Measurements from ENCODE around the gene BLOC1S5. TPM values are rescaled to one million over a fixed set of nuclear protein-coding genes. Genes with fewer than 3 reads are reported as not detected.

The BLOC1S5 gene, protein sequence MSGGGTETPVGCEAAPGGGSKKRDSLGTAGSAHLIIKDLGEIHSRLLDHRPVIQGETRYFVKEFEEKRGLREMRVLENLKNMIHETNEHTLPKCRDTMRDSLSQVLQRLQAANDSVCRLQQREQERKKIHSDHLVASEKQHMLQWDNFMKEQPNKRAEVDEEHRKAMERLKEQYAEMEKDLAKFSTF
- total RNA-seq (ENCODE audit: insufficient read depth, low replicate concordance) = 19.5 TPM

DNA sequence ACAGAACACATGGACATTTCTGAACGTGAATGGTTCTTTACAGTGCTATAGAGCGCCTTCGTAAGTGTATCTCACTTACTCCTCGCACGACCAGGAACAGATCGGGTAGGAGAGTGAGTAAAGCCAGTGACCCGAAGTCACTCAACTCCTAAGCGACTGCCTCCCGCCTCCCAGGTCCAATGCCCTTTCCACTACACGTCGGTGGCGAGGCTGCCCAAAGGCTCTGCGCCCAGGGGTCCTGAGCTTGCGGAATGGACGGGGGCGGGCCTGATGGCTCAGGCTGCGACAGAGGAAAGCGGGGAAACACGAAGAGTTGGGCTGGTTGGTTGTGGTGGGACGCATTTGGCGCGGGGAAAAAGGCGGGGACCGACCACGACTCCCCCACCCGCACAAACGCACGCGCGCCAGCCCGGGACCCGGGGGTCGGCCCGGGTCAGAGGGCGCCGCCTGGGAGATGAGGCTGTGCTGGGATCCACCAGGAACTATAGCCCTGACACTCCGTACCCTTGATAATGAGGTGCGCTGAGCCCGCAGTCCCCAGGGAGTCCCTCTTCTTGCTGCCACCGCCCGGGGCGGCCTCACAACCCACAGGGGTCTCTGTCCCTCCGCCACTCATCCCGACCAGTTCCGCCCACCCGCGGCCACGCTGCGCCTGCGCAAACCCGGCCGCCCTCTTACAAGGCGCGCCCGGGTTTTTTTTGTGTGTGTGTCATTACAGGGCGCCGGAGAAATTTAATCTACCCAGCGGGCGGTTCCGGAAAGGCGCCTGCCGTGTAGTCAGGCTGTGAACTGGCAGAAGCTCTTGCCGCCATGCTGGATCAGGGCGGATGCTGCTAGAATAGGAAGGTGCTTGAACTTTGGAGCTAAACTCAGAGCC lies at the start of gene BLOC1S5:
Gene BLOC1S5, minus strand, starts transcription at position 629 of the 877 bp plus-strand sequence. Its CDS starts 13 bp downstream, at position 616.
- DNase-seq (ENCODE audit: low spot score) = peak; percentile 99

DNA sequence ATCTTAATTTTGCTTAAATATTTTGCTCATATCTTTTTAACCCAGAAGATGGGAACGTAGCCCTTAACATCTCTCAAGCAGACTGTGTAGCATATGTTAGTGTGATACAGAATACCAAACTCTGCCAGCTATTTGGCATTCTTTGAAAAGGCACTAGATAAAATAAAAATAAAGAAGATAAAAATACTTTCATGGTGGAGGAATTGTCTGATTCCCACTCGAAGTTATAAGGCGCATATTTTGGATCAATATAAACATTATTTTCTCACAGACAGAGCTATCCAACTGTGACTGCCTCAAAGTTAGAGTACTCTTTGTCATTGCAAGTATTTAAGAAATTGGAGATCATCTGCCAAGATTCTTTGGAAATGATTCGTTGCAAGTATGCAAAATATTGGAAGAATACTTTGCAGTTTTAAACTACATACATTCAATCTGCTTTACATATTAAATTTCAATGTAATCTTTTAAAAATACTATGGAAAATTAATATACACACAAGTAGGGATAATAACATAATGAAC lies 49.0 kb upstream of the BLOC1S5 start:
- no peak for DNase-seq (ENCODE audit: low spot score)

DNA sequence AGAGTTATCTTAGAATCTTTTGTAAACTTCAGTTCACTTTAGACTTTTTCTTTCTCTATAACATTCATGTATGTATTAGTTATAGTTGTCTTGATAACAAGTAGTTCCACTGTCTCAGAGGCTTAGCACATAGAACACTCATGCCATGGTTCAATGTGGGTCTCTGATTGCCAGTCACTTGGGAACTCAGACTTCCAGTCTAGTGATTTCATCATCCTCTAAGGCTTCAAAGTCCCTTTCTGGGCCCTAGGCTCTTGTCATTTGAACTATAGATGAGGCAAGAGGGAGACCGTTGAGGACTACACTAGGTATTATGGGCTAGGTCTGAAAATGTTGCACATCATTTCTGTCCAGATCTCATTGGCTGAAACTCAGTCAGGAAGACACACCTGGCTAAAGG lies 46.5 kb upstream of the BLOC1S5 start:
- no peak for DNase-seq (ENCODE audit: low spot score)

DNA sequence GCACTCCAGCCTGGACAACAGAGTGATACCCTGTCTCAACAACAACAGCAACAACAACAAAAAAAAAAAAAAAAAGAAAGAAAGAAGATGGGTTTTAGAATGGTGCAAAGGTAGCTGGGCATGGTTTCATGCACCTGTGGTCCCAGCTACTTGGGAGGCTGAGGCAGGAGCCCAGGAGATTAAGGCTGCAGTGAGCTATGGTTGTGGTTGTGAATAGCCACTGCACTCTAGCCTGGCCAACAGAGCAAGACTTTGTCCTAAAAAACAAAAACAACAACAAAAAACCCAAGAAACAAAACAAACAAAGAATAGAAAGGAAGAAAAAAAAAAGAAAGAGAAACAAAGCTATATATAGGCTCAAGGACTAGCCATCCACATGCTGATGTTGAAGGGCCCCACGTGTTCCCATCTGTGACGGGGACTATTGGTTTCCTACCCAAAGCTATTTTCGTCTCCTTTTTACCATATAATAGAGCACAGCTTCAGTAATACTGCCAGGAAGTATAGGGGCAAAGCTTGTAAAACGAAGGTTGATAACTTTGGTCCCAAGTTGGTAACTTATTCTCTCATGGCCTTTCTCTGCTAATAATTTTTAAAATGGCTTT lies 46.0 kb upstream of the BLOC1S5 start:
- DNase-seq (ENCODE audit: low spot score) = no peak

DNA sequence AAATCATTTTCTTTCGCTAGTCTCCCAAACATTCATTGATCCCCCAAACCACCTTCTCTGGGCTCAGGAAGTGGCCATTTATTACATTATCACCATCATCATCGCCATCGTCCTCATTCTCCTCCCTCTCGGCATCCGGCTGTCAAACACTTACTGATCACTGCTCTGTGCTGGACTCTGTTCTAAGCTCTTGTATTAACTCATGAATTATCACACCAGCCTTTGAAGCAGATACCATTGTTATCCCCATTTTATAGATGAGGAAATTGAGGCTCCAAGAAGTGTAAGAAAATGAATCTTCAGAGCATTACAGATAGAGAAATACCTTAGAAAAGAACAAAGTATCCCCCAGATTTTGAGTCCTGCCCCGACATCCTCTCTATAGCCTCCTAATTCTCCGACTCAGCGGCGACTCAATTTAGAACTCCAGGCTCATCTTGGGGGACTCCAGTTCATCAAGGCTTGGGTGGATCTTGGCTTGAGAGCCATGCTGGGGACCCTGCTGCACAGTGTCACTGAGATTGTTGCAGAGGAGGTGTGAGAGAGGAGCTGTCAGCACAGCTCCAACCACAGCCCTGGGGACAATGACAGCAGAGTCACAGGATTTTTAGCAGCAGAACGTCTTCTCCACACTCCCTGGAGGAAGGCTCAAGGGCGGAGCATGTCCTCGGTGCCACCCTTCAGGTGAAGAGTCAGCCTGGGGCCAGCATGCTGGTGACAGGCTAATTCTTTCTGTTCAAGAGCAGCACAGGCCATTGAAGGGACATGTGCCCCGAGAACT lies 44.8 kb upstream of the BLOC1S5 start:
- DNase-seq (ENCODE audit: low spot score) = no peak

DNA sequence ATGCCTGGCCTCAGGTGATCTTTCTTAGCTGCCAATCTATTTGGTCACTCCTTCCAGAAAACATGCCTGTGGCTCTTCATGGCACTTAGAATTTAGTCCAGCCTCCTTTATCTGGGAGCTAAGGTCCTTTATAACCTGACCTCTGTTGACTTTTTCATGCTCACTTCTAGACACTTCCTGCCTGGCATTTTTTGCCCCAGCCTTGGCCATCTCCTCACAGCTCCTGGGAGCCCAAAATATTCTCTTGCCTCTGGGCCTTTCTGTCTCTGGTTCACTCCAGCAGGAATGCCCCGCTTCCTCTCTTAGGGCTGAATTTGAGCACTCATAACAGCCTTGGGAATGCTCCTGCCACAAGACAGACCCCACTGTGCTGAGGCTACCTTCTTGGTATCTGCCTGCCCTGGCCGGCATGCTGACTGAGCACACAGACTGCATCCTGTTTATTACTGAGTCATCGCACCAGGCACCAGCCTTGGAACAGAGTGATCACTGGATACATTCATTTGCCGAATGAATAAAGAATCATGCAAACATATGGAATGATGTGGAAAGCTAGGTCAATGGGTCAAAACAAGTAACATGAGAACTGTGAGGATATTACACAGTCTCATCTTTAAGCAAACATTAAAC lies 44.0 kb upstream of the BLOC1S5 start:
- DNase-seq (ENCODE audit: low spot score) = no peak

DNA sequence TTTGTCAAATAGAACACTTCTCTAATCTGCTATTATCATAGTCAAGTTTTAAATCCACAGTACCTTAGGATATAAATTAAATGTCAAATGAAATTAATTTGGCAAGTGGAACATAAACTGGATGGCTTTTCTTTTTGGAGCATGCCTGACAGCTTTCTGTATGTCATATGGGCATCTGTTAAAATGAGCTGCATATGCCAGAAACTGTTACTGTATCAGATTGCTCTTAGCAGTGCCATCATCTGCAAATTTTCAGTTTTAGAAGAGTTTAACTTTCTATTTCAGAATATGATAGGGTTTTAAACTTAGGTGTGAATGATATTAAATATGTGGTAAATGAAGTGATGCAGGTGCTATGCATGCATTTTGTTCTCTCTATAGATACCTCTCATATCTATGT lies 41.6 kb upstream of the BLOC1S5 start:
- no peak for DNase-seq (ENCODE audit: low spot score)

DNA sequence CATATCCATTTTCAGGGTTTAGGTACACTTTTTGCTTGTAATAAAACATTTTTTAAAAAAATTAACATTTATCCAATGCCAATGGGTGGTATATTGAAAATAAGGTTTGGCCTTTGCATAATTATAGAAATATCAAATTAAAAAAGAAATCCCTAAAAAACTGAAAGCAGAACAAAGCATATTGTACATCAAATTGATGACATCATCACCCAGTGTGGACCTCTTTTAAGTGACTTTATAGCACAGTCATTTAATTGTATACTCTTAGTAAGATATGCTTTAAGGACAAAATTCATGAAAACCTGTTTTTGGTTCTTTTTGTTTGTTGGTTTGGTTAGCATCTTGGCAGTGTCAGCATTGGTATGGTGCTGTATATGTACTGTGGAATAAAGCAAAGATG lies 39.5 kb upstream of the BLOC1S5 start:
- no peak for DNase-seq (ENCODE audit: low spot score)

DNA sequence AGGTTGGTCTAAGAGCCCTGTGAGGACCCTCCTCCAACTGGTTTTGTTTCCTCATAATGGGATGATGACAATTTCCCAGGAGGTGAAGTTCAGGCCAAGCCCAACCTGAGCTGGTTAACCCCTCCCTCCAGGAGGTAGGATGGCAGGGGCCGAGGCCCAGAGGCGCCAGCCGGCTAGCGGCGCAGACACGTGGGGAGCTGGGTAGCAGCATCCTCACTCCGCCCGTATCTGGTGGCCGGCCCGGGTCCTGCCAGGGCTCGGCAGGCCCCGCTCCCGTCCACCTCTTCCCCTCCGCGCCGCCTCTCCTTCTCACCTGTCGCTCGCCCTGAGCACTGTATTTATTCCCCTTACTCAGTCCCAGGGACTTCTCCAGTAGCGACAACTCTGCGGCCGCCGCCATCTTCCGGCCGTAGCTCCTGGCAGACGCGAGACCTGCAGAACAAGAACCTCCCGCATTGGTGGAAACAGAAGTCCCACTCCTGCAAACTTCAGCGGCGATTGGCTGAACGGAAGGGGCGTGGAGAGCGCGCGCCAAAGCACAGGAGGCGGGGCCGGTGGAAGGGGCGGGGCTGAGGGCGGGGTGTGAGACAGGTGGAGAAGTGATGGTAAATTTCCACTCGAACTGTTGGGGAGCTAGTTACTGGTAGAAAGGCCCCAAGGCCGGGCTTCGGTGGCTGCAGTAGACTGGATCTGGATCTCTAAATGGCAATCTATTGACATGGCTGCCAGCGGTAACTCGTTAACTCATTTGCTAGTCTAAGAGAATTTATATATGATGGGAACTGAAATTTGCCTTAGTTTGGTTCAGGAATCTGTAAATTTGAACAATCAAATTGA lies 38.2 kb upstream of the BLOC1S5 start, which contains the start of gene EEF1E1:
Gene EEF1E1, minus strand, starts transcription at position 427 of the 837 bp plus-strand sequence. Its CDS starts 27 bp downstream, at position 400.
- peak; percentile 96 for DNase-seq (ENCODE audit: low spot score)

DNA sequence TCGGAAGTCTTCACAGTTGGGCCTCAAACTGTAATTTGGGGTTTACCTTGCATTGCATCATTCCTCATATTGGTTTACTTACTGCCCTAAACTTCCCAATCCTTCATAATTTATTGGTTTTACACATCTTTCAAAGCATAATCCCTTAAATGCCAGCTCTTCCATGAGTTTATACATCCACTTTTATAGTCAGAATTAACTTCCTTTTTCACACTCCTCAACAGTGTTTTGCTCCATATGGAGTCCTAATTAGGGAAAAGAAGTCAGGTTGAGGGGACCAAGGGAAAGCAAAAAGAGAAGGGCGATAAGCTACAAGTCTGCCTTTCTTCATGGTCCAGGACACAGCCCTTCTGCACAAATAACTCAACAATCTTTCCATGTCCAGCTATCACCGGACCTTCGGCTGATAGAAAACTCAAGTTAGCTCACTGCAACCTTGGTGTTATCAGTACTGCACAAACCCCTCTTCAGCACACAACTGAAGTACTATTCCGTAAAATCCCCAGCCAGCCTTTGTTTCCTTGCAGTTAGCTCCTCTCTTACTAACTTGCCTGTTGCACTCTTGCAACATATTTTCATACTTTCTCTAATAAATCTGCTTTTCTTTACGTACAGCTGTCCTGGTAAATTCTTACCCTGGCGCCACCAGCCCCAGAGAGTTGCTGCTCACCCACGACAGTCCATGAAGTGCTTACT lies 36.1 kb upstream of the BLOC1S5 start:
- DNase-seq (ENCODE audit: low spot score) = no peak

DNA sequence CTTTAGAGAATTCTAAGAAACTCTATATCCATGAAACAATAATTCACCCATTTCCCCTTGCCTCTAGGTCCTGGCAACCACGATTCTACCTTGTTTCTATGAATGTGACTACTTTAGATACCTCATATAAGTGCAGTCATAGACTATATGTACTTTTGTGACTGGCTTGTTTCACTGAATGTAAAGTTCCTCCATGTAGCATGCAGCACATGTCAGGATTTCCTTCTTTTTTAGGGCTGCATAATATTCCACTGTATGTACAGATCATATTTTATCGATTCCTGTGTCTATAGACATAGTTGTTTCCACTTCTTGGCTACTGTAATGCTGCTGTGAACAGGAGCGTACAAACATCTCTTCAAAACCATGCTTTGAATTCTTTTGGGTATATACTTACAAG lies 26.5 kb upstream of the BLOC1S5 start:
- no peak for DNase-seq (ENCODE audit: low spot score)

DNA sequence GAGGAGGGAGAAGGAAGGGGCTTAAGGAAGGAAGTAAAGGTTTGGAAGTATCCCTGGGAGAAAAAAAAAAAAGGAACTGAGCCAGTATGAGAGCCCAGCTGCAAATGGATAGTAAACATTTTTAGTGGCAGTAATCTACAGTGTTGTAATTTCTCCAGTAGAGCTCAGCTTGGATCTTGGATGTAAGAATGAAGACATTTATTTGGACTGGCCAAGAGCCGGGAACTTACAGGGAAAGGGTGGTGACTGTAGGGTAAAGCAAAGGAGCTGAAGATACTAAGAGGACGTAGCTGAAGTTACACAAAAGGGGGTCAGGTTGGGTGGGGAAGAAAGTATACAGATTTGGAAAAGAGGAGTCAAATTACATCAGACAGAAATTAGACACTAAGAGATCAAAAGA lies 24.7 kb upstream of the BLOC1S5 start:
- DNase-seq (ENCODE audit: low spot score) = no peak

DNA sequence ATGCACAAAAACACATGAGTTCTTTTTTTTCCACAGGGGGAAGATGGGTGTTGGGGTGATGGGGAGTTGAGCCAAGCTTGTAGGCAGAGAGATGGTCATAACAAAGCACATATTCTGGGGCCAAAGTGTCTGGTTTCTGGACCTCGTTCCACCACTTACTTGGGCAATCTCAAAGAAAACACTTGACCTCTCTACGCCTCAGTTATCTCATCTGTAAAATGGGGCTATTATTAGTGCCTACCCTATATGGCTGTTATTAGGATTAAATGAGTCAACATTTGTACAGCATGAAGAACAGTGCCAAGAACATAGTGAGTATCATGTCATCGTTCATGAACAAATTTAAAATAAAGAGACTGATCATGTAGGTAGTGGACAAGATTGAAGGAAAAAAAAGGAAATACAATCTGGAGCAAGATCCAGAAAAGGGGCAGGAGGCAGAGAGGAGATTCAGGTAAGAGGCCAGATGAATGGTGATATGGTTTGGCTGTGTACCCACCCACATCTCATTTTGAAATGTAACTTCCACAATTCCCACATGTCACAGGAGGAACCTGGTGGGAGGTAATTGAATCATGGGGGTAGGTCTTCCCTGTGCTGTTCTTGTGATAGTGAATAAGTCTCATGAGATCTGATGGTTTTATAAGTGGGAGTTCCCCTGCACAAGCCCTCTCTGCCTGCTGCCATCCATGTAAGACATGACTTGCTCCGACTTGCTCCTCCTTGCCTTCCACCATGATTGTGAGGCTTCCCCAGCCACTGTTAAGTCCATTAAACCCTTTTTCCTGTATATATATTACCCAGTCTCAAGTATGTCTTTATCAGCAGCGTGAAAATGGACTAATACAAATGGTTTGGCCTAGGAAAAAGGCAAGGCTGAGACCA lies 23.9 kb upstream of the BLOC1S5 start:
- DNase-seq (ENCODE audit: low spot score) = no peak

DNA sequence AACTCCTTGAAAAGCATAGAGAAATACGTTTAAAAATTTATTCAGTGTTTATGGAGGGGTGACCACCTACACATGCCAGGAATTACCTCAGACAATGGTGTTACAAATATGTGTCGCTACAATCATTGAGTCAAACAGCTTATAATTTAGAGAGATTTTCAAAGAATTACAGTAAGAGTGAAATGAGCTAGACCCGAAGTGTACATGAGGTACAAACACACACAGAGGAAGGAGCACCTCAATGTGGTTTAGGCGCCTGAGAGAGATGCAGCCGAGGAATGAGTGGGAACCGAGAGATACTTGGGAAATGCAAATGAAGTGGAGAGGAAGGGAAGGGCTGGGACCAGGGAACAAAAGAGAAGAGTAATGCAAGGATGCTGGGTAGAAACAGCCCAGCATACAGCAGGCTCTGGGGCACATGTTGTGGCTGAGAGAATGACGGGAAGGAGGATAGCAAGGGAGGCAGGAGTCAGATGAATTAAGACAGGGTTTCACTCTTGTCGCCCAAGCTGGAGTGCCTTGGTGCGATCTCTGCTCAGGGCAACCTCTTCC lies 22.6 kb upstream of the BLOC1S5 start:
- no peak for DNase-seq (ENCODE audit: low spot score)

DNA sequence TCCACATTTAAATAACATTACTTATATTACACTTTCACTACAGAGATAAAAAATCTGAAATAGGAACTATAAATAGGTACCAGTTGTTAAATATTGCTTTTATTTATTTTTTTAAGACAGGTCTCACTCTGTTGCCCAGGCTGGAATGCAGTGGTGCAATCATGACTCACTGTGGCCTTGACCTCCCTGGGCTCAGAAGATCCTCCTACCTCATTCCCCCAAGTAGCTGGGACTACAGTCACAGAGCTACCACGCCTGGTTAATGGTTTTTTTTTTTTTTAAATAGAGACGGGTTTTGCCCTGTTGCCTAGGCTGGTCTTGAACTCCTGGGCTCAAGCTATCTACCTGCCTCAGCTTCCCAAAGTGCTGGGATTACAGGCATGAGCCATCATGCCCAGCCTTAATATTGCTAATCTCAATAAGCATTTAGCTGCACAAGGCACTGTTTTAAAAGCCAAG lies 20.9 kb upstream of the BLOC1S5 start:
- DNase-seq (ENCODE audit: low spot score) = no peak

DNA sequence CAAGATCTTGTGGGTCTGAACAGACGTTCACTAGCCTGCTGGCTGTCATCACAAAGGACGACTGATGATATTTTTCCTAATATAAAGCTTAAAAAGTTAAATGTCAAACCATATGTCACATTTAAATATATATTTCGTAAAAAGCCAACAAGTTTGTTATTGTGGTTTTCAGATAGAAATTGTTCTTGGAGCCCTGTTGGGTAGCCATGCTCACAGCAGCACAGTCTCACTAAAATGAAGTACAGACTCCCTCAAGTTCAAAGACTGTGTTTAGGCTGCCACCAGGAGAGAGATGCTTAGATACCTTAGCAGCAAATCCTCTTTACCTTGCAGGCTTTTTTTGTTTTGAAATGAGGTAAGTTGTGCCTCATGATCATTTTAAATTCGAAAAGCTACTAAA lies 20.4 kb upstream of the BLOC1S5 start:
- no peak for DNase-seq (ENCODE audit: low spot score)

DNA sequence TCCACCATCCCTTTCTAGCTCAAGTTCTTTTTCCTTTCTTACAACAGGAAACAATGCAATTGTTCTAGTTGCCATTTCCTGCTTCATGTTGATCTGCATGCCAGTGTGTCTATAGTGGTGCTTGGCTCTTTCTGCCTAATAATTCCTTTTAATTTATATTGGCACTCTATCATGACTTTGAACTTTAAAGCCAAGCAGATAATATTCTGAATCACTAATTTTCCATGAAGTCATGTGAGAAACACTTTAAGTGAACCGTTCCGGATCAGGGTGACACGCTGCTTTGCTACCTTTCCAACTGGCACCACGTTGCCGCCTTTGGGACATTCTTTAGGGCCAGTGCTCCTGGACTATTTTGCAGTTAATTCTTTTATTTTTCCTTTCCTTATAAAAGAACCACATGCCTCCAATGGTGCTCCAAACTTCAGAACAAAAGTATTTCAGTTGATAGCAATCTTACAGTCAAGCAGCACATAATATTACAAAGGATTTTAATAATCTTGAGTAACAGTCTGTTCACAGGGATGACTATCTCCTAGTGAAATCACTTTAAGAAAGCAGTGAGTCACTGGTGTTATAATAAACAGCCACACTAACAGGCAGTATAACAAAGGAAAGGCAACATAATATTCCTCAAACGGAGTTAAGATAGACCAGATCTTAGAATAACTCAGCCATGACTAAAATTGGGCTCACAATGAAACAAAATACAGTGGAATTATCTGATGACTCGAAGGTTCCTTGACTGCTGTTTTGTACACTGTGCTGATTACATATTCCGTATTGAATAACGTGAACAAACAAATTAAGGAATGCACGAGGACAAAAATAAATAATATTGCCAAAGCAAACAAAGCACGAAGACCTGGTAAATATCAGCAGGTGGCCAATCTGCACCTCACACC lies 19.0 kb upstream of the BLOC1S5 start:
- DNase-seq (ENCODE audit: low spot score) = peak; percentile 22

Data from umbilical cord (tissue), 2 donors.